Progenitor cell of endocrine pancreas (in vitro differentiated cells): ENCODE results near the gene PRKD3. TPM values are rescaled to one million over a fixed set of nuclear protein-coding genes. Genes with fewer than 3 reads are reported as not detected.

ENCODE experiments used
- DNase-seq: peaks from one replicate; pipeline ENCODE4 v3.0.0; 2021; ENCODE audit warnings: low spot score; ENCODE audit not compliant: unreplicated experiment
- H3K27ac Mint-ChIP-seq: 2 replicates; pipeline ENCODE4 v1.8.0; 2021; ENCODE audit warnings: mild to moderate bottlenecking, moderate library complexity, mixed read lengths
- H3K27me3 Mint-ChIP-seq: 2 replicates; pipeline ENCODE4 v1.8.0; 2021; ENCODE audit warnings: mixed read lengths
- H3K36me3 Mint-ChIP-seq: 2 replicates; pipeline ENCODE4 v1.8.0; 2022; ENCODE audit warnings: mixed read lengths; ENCODE audit not compliant: insufficient read depth
- H3K4me1 Mint-ChIP-seq: 2 replicates; pipeline ENCODE4 v1.8.0; 2021; ENCODE audit warnings: low read depth, mixed read lengths
- H3K4me3 Mint-ChIP-seq: 2 replicates; pipeline ENCODE4 v1.8.0; 2021; ENCODE audit warnings: low read depth, mild to moderate bottlenecking, moderate library complexity, mixed read lengths
- H3K9me3 Mint-ChIP-seq: 2 replicates; pipeline ENCODE4 v1.8.0; 2021; ENCODE audit warnings: low read depth, mixed read lengths
- long read RNA-seq: library from polyadenylated mRNA; unstranded; transcript quantifications from one replicate; pipeline ENCODE4 v2.0.0, GENCODE V29; 2020
- total RNA-seq: library from RNA; stranded (reverse); gene quantifications from 2 replicates; pipeline ENCODE4 v1.2.1, GENCODE V29; 2021
- TF ChIP-seq, protein P1 (sequence below): fragments of 200-600 bp; sonication (generic); IDR thresholded peaks from one replicate; pipeline ENCODE4 v1.5.0; 2021; ENCODE audit warnings: antibody characterized with exemption, mild to moderate bottlenecking; ENCODE audit not compliant: unreplicated experiment

The PRKD3 gene
- total RNA-seq, result 56.6 and 56.7 TPM in 2 replicates
- long read RNA-seq, partial matches to known transcripts, result 10 of 37 reads
- long read RNA-seq, other reads (novel, unspliced or antisense), result 27 of 37 reads

DNA sequence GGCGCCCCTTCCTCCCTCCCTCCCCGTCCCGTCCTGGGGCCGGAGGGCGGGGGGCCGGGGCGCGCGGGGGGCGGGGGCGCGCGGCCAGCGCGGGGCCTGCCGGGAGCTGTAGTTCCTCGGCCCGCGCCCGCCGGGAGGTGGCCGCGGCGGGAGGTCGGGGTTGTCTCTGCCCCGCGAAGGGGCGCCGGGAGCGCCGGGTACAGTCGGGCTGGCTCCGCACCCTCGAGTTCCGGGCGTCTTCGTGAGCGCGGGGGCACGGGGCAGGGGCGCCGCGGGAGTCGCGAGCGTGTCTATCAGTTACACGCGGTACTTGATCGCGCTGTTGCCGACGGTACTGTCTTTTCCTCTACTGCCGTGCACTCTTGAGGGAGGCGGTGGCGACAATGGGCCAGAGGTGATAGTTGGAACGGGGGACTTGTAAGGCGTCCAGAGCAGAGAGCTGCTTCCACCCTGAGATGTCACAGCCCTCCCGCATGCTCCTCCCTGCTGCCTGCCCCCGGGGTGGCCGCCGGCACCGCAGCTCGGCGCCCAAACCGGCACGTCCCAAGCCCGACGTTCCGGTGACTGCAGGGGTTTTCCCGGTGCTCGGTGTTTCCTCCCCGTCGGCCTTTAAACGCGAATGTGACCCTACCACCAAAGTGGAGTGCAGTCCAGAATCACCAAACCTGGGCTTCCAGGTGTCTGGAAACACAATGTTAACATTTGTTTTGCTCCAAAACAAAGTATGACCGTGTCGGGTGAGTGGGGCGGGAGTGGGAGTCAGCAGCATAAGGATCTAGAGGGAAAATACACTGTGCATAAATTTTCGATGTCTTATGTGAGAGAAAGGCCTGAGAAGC lies at the start of gene PRKD3:
Gene PRKD3, minus strand, starts transcription at position 48 of the 839 bp plus-strand sequence. CDS start 8,309 bp downstream, outside the sequence.
- Mint-ChIP-seq H3K4me1 (peaks cover 31% of the 10 kb centered on the region), H3K9me3 (no peaks in the 10 kb centered on the region)

DNA sequence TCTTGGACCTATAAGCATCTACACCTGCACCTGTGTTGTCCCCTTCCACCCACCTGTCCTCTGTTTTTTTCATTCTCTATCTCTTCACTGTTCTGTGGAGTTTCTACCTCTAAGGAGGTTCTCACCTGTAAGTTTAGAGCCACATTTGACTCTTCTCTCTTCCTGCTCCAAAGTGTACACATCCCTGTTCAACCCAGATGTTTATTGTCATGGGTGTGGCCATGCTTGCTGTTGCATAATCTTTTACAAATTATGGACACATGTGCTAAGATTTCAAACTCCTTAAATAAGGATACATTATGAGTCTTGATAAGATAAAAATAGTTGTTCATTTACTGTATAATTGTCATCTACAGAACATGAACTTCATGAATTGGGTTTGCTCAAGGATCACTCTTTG lies 47.4 kb upstream of the PRKD3 start:
- Mint-ChIP-seq H3K9me3 (no peaks in the 10 kb centered on the region), H3K36me3 (no peaks in the 10 kb centered on the region), H3K4me1 (no peaks in the 10 kb centered on the region), H3K27ac (no peak overlapping the region), H3K27me3 (peaks cover 6% of the 10 kb centered on the region), H3K4me3 (no peak overlapping the region)
- TF ChIP-seq, protein P1, sequence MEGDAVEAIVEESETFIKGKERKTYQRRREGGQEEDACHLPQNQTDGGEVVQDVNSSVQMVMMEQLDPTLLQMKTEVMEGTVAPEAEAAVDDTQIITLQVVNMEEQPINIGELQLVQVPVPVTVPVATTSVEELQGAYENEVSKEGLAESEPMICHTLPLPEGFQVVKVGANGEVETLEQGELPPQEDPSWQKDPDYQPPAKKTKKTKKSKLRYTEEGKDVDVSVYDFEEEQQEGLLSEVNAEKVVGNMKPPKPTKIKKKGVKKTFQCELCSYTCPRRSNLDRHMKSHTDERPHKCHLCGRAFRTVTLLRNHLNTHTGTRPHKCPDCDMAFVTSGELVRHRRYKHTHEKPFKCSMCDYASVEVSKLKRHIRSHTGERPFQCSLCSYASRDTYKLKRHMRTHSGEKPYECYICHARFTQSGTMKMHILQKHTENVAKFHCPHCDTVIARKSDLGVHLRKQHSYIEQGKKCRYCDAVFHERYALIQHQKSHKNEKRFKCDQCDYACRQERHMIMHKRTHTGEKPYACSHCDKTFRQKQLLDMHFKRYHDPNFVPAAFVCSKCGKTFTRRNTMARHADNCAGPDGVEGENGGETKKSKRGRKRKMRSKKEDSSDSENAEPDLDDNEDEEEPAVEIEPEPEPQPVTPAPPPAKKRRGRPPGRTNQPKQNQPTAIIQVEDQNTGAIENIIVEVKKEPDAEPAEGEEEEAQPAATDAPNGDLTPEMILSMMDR, result no peak
- no peak for DNase-seq

More for the DNA sequence above, at the start of gene PRKD3:
- Mint-ChIP-seq H3K4me3 (peak within 1 kb of the TSS; percentile 96), H3K27me3 (peaks cover 10% of the 10 kb centered on the region), H3K27ac (peak within 1 kb of the TSS; percentile 99), H3K36me3 (no peaks in the 10 kb centered on the region)
- DNase-seq, result peak; percentile 71
- TF ChIP-seq, protein P1, result no peak

DNA sequence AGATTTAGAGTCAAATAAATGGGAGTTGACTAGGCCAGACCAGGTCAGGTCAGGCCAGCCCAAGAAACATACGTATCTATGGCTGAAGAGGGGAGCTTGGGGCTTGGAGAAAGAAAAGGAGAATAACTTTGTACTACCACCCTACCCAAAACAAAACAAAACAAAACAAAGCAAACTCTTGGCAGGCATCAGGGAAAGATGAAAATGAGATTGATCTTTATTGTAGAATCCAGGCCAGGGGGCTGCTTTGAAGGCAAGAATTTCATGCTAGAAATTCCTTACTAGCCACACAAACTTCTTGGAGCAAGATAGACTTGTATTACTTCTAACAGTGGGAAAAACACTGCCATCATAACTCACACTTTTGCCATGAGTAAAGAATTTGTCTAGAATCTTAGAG lies 46.0 kb upstream of the PRKD3 start:
- H3K27me3 Mint-ChIP-seq, result peaks cover 3% of the 10 kb centered on the region
- no peaks in the 10 kb centered on the region for H3K4me1 Mint-ChIP-seq
- DNase-seq, result no peak
- H3K36me3 Mint-ChIP-seq, result no peaks in the 10 kb centered on the region
- no peak overlapping the region for H3K4me3 Mint-ChIP-seq
- H3K9me3 Mint-ChIP-seq, result no peaks in the 10 kb centered on the region
- H3K27ac Mint-ChIP-seq, result no peak overlapping the region
- TF ChIP-seq, protein P1, result no peak

DNA sequence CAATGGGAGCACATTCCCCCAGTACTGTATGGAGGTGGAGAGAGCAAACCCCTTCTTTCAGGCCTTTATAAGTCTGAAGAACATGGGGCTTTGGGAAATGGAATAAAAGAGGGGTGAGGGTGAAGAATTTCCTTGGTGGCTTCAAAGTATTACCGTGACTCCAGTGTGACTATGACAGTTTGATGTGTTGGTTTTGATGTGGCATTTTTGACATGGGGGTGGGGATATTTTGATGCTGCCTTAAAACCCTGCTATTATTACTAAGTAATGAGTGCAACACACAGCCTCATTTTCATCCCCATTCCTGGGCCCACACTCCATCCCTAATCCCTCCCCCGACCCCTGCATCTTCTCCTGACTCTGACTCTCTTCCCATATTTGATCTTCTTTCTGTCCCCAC lies 43.4 kb upstream of the PRKD3 start:
- no peaks in the 10 kb centered on the region for H3K36me3 Mint-ChIP-seq
- H3K27me3 Mint-ChIP-seq, result no peaks in the 10 kb centered on the region
- TF ChIP-seq, protein P1, result no peak
- no peak overlapping the region for H3K27ac Mint-ChIP-seq
- no peaks in the 10 kb centered on the region for H3K9me3 Mint-ChIP-seq
- DNase-seq, result no peak
- no peak overlapping the region for H3K4me3 Mint-ChIP-seq
- no peaks in the 10 kb centered on the region for H3K4me1 Mint-ChIP-seq

DNA sequence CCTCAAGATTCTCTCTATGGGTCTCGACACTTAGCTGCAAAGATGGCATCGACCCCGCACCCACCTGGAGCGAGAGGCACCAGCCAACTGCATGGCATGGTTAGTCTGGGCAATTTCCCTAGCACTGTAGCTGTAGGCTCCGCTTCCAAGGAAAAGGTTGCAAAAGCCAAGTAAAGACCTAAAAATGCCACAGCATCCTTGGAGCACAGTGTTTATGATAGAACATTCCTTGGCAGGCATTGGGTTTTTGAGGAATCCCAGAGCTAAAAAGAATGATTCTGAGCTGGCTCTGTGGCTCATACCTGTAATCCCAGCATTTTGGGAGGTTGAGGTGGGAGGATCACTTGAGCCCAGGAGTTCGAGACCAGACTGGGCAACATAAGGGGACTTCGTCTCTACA lies 42.7 kb upstream of the PRKD3 start:
- TF ChIP-seq, protein P1, result no peak
- H3K4me3 Mint-ChIP-seq, result no peak overlapping the region
- no peaks in the 10 kb centered on the region for H3K36me3 Mint-ChIP-seq
- H3K27me3 Mint-ChIP-seq, result no peaks in the 10 kb centered on the region
- DNase-seq, result no peak
- H3K27ac Mint-ChIP-seq, result no peak overlapping the region
- H3K4me1 Mint-ChIP-seq, result no peaks in the 10 kb centered on the region
- H3K9me3 Mint-ChIP-seq, result no peaks in the 10 kb centered on the region
